K562 (cell line): Measurements from ENCODE around the gene TNKS2. TPM values are rescaled to one million over a fixed set of nuclear protein-coding genes. Genes with fewer than 3 reads are reported as not detected.

Experiments used
- ATAC-seq: fragments of 200-7000 bp; cut with Tn5 transposase; 3 replicates; pipeline ENCODE4 v1.9.1; 2020; ENCODE audit warnings: moderate library complexity
- BruUV-seq: library from RNA; stranded (reverse); fragments of 400-500 nt; replicated peaks from 2 replicates; lab custom pipeline; 2021; lab: Mats Ljungman, UMichigan
- CTCF ChIA-PET: fragments of 300-600 bp; formaldehyde crosslinking; extraction: SDS; loops from one replicate; lab custom pipeline; 2021; ENCODE audit warnings: low intra/inter-chr PET ratio; lab: Yijun Ruan, JAX
- POLR2A ChIA-PET: fragments of 300-600, 350-650 bp; sonication (Branson Sonifier 250); formaldehyde crosslinking; extraction: SDS; loops from one replicate; lab custom pipeline; 2021; ENCODE audit warnings: antibody characterized with exemption, inconsistent platforms; lab: Yijun Ruan, JAX
- DNase-seq, 4 experiments: peaks; one replicate each; pipeline versions ENCODE4 v3.0.0 to v3.0.0-alpha.2; 2011 to 2018; ENCODE audit warnings: low spot score in 3 of 4, mixed read lengths in 3 of 4; ENCODE audit errors: extremely low read depth in 1 of 4
- FAIRE-seq: peaks from 2 replicates; lab custom pipeline; 2011; peaks lifted over from hg19 to GRCh38; lab: Jason Lieb, UNC
- H2AFZ ChIP-seq: 2 replicates; pipeline ENCODE4 v1.6.0; 2011; ENCODE audit warnings: low read depth, low read length, control low read depth, inconsistent platforms
- H3K27ac ChIP-seq: fragments of 200-600 bp; 3 replicates; pipeline ENCODE4 v1.8.0; 2011; ENCODE audit warnings: low read depth, mild to moderate bottlenecking, control low read depth, inconsistent platforms, low read length, moderate library complexity, mixed read lengths; ENCODE audit errors: extremely low read depth
- H3K27me3 ChIP-seq, 2 experiments: fragments of 300-600 bp in 1 of 2; 2 replicates in 1 of 2; 3 replicates in 1 of 2; pipeline versions ENCODE4 v1.6.0 to v1.8.0; 2011; ENCODE audit warnings: inconsistent platforms in 2 of 2, low read length in 2 of 2, mild to moderate bottlenecking in 1 of 2, mixed read lengths in 1 of 2, moderate library complexity in 1 of 2; ENCODE audit not compliant: control insufficient read depth in 2 of 2, insufficient read depth in 2 of 2
- H3K36me3 ChIP-seq: fragments of 300-600 bp; 3 replicates; pipeline ENCODE4 v1.8.0; 2011; ENCODE audit warnings: mild to moderate bottlenecking, low read length, inconsistent platforms; ENCODE audit not compliant: control insufficient read depth, insufficient read depth
- H3K4me1 ChIP-seq, 2 experiments: fragments of 200-600 bp in 1 of 2; replicated peaks in 1 of 2; 2 replicates in 1 of 2; 3 replicates in 1 of 2; pipeline versions ENCODE4 v1.5.1 to v1.8.0; 2011; ENCODE audit warnings: inconsistent platforms in 2 of 2, low read length in 2 of 2, mild to moderate bottlenecking in 1 of 2, mixed read lengths in 1 of 2, moderate library complexity in 1 of 2; ENCODE audit not compliant: control insufficient read depth in 2 of 2, insufficient read depth in 2 of 2
- H3K4me2 ChIP-seq: 2 replicates; pipeline ENCODE4 v1.6.1; 2011; ENCODE audit warnings: low read length, control low read depth, inconsistent platforms, mixed read lengths; ENCODE audit not compliant: insufficient read depth
- H3K4me3 ChIP-seq: fragments of 200-600 bp; sonication (generic), shearing (Covaris generic); 2 replicates; pipeline ENCODE4 v1.5.1; 2016; ENCODE audit warnings: control low read depth, inconsistent platforms
- H3K79me2 ChIP-seq: fragments of 200-600 bp; 3 replicates; pipeline ENCODE4 v1.8.0; 2011; ENCODE audit warnings: low read length, inconsistent platforms; ENCODE audit not compliant: control insufficient read depth, insufficient read depth
- H3K9ac ChIP-seq, 2 experiments: 2 replicates each; pipeline versions ENCODE4 v1.6.0 to v1.6.1; 2011; ENCODE audit warnings: low read depth in 2 of 2, low read length in 2 of 2, control low read depth in 1 of 2, inconsistent platforms in 1 of 2, mild to moderate bottlenecking in 1 of 2, mixed read lengths in 1 of 2; ENCODE audit not compliant: insufficient read depth in 1 of 2
- H3K9me1 ChIP-seq: one replicate; pipeline ENCODE4 v1.6.0; 2011; ENCODE audit warnings: inconsistent platforms, mild to moderate bottlenecking, low read length, moderate library complexity; ENCODE audit not compliant: control insufficient read depth, insufficient read depth
- H3K9me3 ChIP-seq: replicated peaks from 2 replicates; pipeline ENCODE4 v1.5.1; 2011; ENCODE audit warnings: low read depth, low read length, inconsistent platforms; ENCODE audit not compliant: control insufficient read depth, insufficient read depth
- H4K20me1 ChIP-seq: replicated peaks from 2 replicates; pipeline ENCODE4 v1.6.1; 2011; ENCODE audit warnings: low read length, inconsistent platforms, mixed read lengths; ENCODE audit not compliant: control insufficient read depth, insufficient read depth
- ATF6 ChIP-seq: sonication (generic); formaldehyde crosslinking; IDR thresholded peaks from 2 replicates; pipeline ENCODE4 v1.4.0; 2020; ENCODE audit warnings: mild to moderate bottlenecking, missing genetic modification reagents
- ELF2 ChIP-seq: fragments of 250-450 bp; sonication (Bioruptor Pico); IDR thresholded peaks from 2 replicates; pipeline ENCODE4 v1.5.0; 2021; ENCODE audit warnings: mild to moderate bottlenecking
- HDGF ChIP-seq: fragments of 450-650 bp; IDR thresholded peaks from 2 replicates; pipeline ENCODE4 v1.6.1; 2016
- SMARCC2 ChIP-seq: fragments of 450-650 bp; IDR thresholded peaks from 2 replicates; pipeline ENCODE4 v1.6.1; 2017; ENCODE audit warnings: antibody characterized with exemption, moderate library complexity, mild to moderate bottlenecking, low read depth
- SRSF9 ChIP-seq: fragments of 200-400 bp; formaldehyde crosslinking; IDR thresholded peaks from 2 replicates; pipeline ENCODE4 v1.6.1; 2017; ENCODE audit warnings: low read depth, low read length, borderline replicate concordance
- TEAD2 ChIP-seq: fragments of 450-650 bp; IDR thresholded peaks from 2 replicates; pipeline ENCODE4 v1.6.1; 2016; ENCODE audit warnings: missing genetic modification characterization, control low read depth, missing compliant biosample characterization
- ZHX1 ChIP-seq: fragments of 150-350 bp; conservative IDR thresholded peaks from 2 replicates; pipeline ENCODE4 v1.6.1; 2014; ENCODE audit warnings: low read length
- WGBS: fragments of 100-300 bp; shearing (Covaris generic); methylation state at CpG from one replicate; pipeline ENCODE4 v1.1.6; 2016; ENCODE audit warnings: low coverage, mixed read lengths; ENCODE audit not compliant: insufficient coverage; ENCODE audit errors: missing lambda C conversion rate; 5-methylcytosine and 5-hydroxymethylcytosine counted together
- in situ Hi-C: fragments of 300-500 bp; cut with MboI; formaldehyde crosslinking; loops from 4 replicates; pipeline ENCODE4 v1.15.0; 2018; ENCODE audit warnings: inconsistent platforms, mixed read lengths
- intact Hi-C: fragments of 100-400 bp; cut with micrococcal nuclease; formaldehyde crosslinking; loops from 2 replicates; pipeline ENCODE4 v1.14.2; 2022
- polyA plus RNA-seq, 8 experiments: library from polyadenylated mRNA; depleted of rRNA in 4 of 8; stranded (reverse) in 5 of 8; unstranded in 3 of 8; fragments of >200 nt; fragmentation: Nextera tagmentation in 2 of 8; fragmentation: Illumina TruSeq in 1 of 8; extraction: Ambion mirVana in 2 of 8; extraction: Trizol in 1 of 8; gene quantifications; 2 replicates each; pipeline versions ENCODE4 v1.2.1 to v1.2.3, GENCODE V29; 2011 to 2014; ENCODE audit warnings: inconsistent platforms in 1 of 8, missing spikeins in 1 of 8
- total RNA-seq, 7 experiments: library from RNA; depleted of rRNA in 6 of 7; stranded (reverse); fragments of >200 nt in 6 of 7; fragmentation: Illumina TruSeq in 2 of 7; extraction: Trizol in 2 of 7; gene quantifications; 2 replicates each; pipeline versions ENCODE4 v1.2.1 to v1.2.3, GENCODE V29; 2011 to 2021; ENCODE audit warnings: low replicate concordance in 1 of 7

The TNKS2 gene
- total and polyA plus RNA-seq, 9 of the 15 experiments (the other 6 are each of a cell fraction or from before 2014, with no cell fraction given) = 3.5 to 19.8 (median 8.6) TPM

DNA sequence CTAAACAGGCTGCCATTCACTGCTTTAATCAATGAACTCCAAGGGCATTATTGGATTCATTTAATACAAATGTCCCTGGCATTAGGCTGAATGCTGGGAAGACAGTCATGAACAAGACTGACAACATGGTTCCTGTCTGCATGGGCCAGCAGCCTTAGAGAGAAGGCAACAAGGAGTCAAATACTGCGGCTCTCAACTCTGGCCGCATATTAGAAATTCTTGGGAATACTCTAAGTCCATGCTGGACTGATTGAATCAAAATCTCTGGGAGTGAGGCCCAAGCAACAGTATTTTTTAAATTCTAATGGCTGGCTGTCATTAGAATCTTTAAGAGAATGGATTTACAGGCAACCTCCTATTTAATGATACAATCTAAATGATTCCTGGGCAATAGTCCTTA, 76.9 kb downstream of the TNKS2 start:
- TF ChIP-seq ZHX1 = no peak
- no peak for TF ChIP-seq ELF2
- no peak for TF ChIP-seq TEAD2 (tag)
- no peak for TF ChIP-seq SMARCC2
- TF ChIP-seq SRSF9 = no peak
- no peak for TF ChIP-seq HDGF
- TF ChIP-seq ATF6 (CRISPR knock-in tag) = no peak
- WGBS = 86% methylated on average over 2 of the region's 2 CpGs
- Histone ChIP-seq H2AFZ (no peak overlapping the region), H3K4me1 (no peaks in the 10 kb centered on the region), H3K9me3 (no peaks in the 10 kb centered on the region), H3K4me2 (no peak overlapping the region), H3K9ac (no peak overlapping the region), H3K27ac (no peak overlapping the region), H3K9me1 (no peaks in the 10 kb centered on the region), H3K36me3 (no peaks in the 10 kb centered on the region), H3K4me3 (no peak overlapping the region), H3K27me3 (no peaks in the 10 kb centered on the region), H3K79me2 (no peaks in the 10 kb centered on the region), H4K20me1 (no peaks in the 10 kb centered on the region)
- POLR2A ChIA-PET = no interaction called here
- no TSS peak for BruUV-seq
- intact Hi-C loops = no loop called here
- ATAC-seq (no peak), FAIRE-seq (no peak), DNase-seq (no peak)
- in situ Hi-C loops = no loop called here
- CTCF ChIA-PET = no interaction called here
